ENCODE results near the gene RHEB. TPM values are rescaled to one million over a fixed set of nuclear protein-coding genes. Genes with fewer than 3 reads are reported as not detected.

RHEB gene
- total RNA-seq, 2 donors from 2014 or later, result 44.9 to 91.0 TPM

GRCh38 chr7:151515276-151515565, 4.5 kb downstream of the RHEB start:
- H3K4me1 ChIP-seq, result peaks cover 40% of the 10 kb centered on the region

GRCh38 chr7:151514461-151515275, 5.0 kb downstream of the RHEB start:
- no peak overlapping the region for H3K27ac ChIP-seq
- no peak for ATAC-seq
- intact Hi-C loops (cut with DNase I), result no loop called here
- peaks cover 43% of the 10 kb centered on the region for H3K4me1 ChIP-seq
- 88 to 93% methylated on average over 6 of the region's 6 CpGs for WGBS, 2 donors
- no peaks in the 10 kb centered on the region for H3K36me3 ChIP-seq (replicated peaks in 1 of 2; ENCODE audit: insufficient read depth in 1 of 2, low read depth in 2 of 2)
- no peaks in the 10 kb centered on the region for H3K9me3 ChIP-seq
- no peak for DNase-seq
- TF ChIP-seq POLR2A (IDR thresholded peaks at IDR 0.05) (no peak), CTCF (IDR thresholded peaks at IDR 0.05) (no peak)
- no peaks in the 10 kb centered on the region for H3K27me3 ChIP-seq
- no peak overlapping the region for H3K4me3 ChIP-seq

More at GRCh38 chr7:151515276-151515565, 4.5 kb downstream of the RHEB start:
- Histone ChIP-seq H3K9me3 (no peaks in the 10 kb centered on the region), H3K36me3 (replicated peaks in 1 of 2; ENCODE audit: insufficient read depth in 1 of 2, low read depth in 2 of 2) (no peaks in the 10 kb centered on the region), H3K27me3 (no peaks in the 10 kb centered on the region), H3K4me3 (no peak overlapping the region), H3K27ac (no peak overlapping the region)
- no peak for ATAC-seq
- TF ChIP-seq CTCF (IDR thresholded peaks at IDR 0.05) (no peak), POLR2A (IDR thresholded peaks at IDR 0.05) (no peak)
- intact Hi-C loops (cut with DNase I), result no loop called here
- DNase-seq, result no peak

DNA sequence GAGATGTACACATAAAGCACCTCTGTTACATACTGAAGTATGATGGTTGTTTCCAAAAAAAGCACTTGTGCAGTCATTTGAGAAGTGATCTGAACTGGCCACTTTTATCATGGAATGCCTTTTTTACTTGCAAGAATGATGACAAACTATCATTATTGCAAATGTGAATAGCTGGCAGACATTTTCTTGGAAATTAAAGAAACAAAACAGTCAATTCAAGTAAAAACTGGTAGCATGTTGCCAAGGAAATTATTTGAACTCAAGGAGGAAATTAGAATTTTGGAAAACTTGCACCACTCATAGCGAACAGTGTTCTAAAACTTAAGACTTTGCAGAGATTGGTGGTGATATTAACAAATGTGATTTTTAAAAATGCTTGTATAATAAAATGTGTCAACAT, 6.6 kb downstream of the RHEB start:
- H3K27me3 ChIP-seq, result no peaks in the 10 kb centered on the region
- intact Hi-C loops (cut with DNase I), result no loop called here
- peaks cover 50% of the 10 kb centered on the region for H3K4me1 ChIP-seq
- TF ChIP-seq POLR2A (IDR thresholded peaks at IDR 0.05), result no peak
- no peak for TF ChIP-seq CTCF (IDR thresholded peaks at IDR 0.05)
- 91 to 96% methylated on average over 1 of the region's 1 CpG for WGBS, 2 donors
- H3K36me3 ChIP-seq (replicated peaks in 1 of 2; ENCODE audit: insufficient read depth in 1 of 2, low read depth in 2 of 2), result no peaks in the 10 kb centered on the region
- no peak overlapping the region for H3K4me3 ChIP-seq
- H3K27ac ChIP-seq, result no peak overlapping the region
- ATAC-seq (no peak), DNase-seq (no peak)
- no peaks in the 10 kb centered on the region for H3K9me3 ChIP-seq

DNA sequence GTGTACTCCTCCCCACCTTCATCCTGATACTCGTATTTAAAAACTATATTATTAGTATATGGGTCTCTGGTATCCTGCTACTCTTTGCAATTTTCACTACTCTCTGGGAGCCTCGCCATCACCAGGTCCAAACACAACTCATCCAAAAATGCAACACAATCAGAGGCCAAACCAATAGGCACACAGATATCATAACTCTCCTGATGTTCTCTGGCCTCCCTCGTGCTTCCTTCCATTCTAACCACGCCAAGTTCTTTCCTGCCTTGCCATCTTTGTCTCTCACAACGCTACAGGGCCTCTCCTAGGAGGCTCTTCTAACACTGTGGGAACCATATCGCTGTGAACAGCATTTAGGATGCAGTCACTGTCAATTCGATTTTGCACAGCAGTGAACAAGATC, 7.3 kb downstream of the RHEB start:
- DNase-seq (no peak), ATAC-seq (no peak)
- intact Hi-C loops (cut with DNase I), result no loop called here
- Histone ChIP-seq H3K4me1 (peaks cover 43% of the 10 kb centered on the region), H3K4me3 (no peak overlapping the region), H3K36me3 (replicated peaks in 1 of 2; ENCODE audit: insufficient read depth in 1 of 2, low read depth in 2 of 2) (no peaks in the 10 kb centered on the region), H3K9me3 (no peaks in the 10 kb centered on the region), H3K27ac (no peak overlapping the region), H3K27me3 (no peaks in the 10 kb centered on the region)
- WGBS, 2 donors, result 60 to 66% methylated on average over 7 of the region's 7 CpGs
- TF ChIP-seq CTCF (IDR thresholded peaks at IDR 0.05) (no peak), POLR2A (IDR thresholded peaks at IDR 0.05) (no peak)

- H3K27me3 ChIP-seq, result no peaks in the 10 kb centered on the region
- H3K9me3 ChIP-seq, result no peaks in the 10 kb centered on the region
- H3K27ac ChIP-seq, result no peak overlapping the region
- no peak for DNase-seq
- WGBS, 2 donors, result 64 to 69% methylated on average over 4 of the region's 4 CpGs
- no peak overlapping the region for H3K4me3 ChIP-seq
- peaks cover 39% of the 10 kb centered on the region for H3K4me1 ChIP-seq
- no peak for TF ChIP-seq POLR2A (IDR thresholded peaks at IDR 0.05)
- no peak for TF ChIP-seq CTCF (IDR thresholded peaks at IDR 0.05)
- peak; percentile 25 for ATAC-seq
- intact Hi-C loops (cut with DNase I), result no loop called here
- no peaks in the 10 kb centered on the region for H3K36me3 ChIP-seq (replicated peaks in 1 of 2; ENCODE audit: insufficient read depth in 1 of 2, low read depth in 2 of 2)
These were observed 7.7 kb downstream of the RHEB start for GRCh38 chr7:151511946-151512345.

Data from body of pancreas (tissue), 4 donors.